HG03097 (cell line): ENCODE results near the gene KCNA2.

ENCODE experiments used
- ATAC-seq: cut with Tn5 transposase; IDR thresholded peaks from one replicate; pipeline ENCODE4 v1.9.1; 2021; ENCODE audit not compliant: unreplicated experiment, low FRiP score

The KCNA2 gene

DNA sequence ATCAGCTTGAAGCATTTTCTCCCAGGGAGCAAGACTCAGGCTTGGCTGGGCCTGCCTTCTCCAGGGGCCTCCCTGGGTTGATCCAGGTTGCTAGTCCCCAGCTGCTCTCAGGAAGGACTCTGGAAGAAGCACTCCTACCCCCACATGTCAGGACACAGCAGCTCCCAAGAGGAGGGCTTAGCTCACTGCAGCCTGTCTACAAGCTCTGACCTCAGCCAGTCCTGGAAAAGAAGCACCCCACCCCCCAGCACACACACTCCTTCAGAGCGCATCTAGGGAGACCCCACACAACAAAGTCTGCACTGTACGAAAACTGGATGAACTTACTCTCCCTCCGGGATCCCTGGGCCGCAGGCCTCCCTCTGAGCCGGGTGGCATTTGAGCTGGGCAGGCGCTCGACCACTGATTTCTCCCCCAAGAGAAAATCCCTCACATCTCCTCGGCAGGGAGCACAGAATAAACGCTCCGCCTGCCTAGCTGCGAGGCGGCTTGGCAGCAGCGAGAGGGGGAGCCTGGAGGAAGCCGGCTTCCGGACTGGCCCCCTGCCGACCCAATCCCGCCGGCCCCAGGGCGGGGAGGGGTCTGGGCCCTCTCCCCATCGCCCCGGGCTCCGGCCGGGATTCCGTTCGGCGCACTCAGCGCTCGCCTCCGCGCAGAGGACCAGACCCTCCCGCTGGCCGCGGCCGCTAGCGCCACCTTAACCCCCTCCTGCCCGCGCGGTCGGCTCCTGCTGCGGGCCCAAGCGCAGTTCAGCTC lies at the start of gene KCNA2:
Gene KCNA2, minus strand, starts transcription at position 458 of the 756 bp plus-strand sequence. CDS start 1,576 bp downstream, outside the sequence.
- ATAC-seq = no peak

DNA sequence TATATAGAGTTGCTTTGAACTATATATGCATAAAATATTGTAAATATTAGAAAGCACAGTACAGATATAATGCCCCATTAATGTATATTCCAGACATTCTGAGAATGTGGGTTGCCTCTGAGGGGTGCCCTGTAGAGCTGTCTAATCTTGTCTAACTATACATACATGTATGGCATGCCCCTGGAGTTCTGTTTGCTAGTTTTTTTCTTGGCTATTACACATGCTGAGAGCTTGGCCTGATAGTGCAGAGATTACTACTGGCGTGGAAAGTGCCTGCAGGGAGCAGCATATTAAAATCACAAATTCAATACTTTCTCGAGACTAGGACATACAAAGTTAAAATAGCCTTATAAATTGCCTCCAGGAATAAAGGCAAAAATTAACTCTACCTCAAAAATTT lies 44.5 kb upstream of the KCNA2 start:
- ATAC-seq = no peak

DNA sequence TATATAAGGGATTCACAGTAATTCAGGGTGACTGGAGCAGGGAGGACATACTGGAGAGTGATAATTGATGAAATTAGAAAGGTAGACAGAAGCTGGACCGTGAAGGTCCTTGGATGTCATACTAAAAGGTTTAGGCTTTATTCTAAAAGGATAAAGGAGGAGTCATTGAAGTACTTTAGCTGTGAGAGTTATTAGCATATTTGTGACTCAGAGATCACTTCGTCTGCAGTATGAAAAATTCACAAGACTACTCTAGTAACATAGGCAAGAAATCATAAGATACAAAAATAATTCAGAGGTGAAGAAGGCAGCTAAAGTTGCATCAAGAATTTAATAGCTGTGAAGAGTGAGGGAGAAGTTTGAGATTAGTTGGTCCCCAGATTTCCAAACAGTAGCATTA lies 42.3 kb upstream of the KCNA2 start:
- ATAC-seq = no peak

GRCh38 chr1:110647254-110647891 lies 41.2 kb upstream of the KCNA2 start:
- no peak for ATAC-seq

GRCh38 chr1:110645821-110646735 lies 39.9 kb upstream of the KCNA2 start:
- ATAC-seq = no peak

- ATAC-seq = no peak
Observed at GRCh38 chr1:110645211-110645610, 39.1 kb upstream of the KCNA2 start.

GRCh38 chr1:110643879-110644472 lies 37.8 kb upstream of the KCNA2 start:
- ATAC-seq = no peak

DNA sequence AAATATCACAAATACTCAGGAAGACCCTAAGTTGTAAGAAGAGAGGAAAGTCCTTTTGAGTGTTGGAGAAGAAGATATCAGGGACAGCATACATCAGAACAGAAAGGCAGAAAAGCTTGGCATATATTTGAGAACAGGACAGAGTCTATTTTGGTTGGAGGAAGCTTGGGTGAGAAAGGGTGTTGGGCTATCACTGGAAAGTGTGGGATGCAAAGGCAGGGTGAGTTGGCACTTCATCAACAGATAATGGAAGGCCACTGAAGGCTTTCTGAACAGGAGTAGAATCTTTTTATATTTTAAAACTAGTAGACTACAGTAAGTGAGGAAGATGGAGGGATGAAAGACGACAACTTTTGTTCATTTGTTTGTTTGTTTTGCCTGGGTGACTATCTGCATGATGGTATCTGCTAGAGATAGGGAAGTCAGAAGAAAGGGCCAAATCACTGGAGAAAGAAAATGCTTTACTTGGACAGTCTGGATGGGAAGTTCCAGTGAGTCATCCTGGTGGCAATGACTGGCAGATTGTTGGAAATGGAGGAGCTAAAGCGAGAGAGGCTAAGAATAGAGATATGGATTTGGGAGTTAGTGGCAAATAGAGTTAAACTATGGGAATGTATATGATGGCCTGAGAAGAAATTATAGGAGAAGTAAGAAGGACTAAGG lies 33.7 kb upstream of the KCNA2 start:
- ATAC-seq = no peak

GRCh38 chr1:110638556-110638955 lies 32.4 kb upstream of the KCNA2 start:
- no peak for ATAC-seq

DNA sequence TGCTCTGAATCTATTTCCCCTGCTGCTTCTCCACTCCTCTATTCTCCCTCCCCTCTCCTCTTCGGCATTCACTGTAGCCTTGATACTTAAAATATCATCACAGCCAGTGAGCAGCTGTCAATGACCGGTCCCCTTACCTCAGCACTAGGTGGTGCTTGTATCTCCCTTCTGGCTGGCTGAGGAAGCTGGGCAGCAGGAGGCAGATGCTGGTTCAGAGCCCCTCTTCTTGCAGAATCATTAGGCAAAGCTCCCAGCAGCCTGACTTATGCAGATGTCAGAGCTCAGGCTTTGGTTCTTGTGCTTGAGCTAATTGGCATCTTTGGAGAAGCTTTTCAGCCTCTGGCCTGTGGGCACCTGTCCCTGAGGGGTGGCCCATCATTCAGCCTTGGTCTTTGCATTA lies 31.9 kb upstream of the KCNA2 start:
- ATAC-seq = no peak

DNA sequence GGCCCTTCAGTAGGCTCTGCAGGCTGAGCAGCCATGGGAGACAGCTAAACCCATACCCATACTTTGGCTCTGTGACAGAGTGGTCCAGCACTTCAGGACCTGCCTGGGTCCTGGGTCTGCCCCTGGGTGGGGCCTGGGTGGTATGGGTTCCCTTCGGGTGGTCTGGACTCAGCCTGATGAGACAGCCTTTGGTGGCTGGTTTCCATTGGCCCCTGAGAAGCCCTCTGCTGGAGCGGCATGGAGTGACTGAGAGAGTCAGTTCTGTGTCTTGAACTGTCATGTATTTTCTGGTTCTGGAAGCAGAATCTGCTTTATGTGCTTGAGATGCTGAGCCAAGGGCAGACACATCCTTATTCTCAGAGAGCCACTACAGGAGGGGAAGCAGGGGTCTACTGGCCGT lies 31.3 kb upstream of the KCNA2 start:
- no peak for ATAC-seq

DNA sequence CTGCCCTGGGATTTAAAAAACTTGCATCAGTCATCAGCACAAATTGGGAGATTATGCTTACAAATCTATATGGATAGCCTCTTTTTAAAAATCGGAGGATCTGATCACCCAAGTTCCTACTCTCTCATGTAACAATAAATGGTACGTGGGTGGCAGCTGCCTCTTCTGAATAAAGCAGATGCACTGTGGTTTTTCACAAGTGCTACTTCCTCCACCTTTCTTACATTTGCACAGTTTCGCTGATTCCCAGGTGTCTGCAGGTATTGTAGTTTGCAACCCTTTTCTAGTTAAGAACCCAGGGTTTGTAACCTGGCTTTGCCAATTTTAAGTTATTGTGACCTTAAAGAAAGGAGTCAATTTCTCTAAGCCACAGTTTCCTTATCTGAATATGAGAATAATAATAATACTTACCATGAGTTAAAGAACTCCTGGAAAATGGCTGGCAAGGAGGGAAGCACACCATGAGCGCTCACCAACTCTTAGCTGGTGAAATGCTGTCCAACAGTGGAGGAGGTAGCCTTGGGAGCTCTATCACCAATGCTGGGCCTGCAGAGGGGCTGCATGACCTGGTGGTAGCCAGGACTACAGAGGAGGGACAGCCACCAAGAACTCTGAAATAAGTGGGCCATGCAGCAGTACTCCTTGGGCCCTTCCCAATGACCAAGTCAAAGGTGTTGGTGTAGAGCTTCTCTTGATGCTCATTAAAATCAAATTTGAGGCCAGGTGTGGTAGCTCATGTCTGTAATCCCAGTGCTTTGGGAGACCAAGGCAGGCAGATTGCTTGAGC lies 30.2 kb upstream of the KCNA2 start:
- ATAC-seq = no peak

- ATAC-seq = no peak
Observed at GRCh38 chr1:110635434-110635833, 29.3 kb upstream of the KCNA2 start.

- peak; percentile 48 for ATAC-seq
Observed at GRCh38 chr1:110634455-110635311, 28.5 kb upstream of the KCNA2 start.

DNA sequence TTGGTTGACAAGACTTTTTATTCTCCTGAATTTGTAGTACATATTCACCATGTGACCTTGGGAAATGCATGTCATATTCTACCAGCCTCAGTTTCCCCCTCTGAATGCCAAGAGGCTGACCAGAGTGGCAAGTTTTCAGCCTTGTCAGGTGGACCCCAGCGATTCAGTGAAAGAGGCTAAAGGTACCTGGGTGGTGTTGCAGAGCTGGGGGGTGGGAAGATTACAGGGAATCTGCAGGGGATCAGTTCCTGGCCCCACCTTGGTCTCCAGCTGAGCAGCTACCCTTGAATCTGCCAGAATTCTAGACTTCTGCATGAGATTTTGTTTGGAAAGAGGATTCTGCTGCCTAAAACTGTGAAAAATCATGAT lies 27.9 kb upstream of the KCNA2 start:
- ATAC-seq = no peak

DNA sequence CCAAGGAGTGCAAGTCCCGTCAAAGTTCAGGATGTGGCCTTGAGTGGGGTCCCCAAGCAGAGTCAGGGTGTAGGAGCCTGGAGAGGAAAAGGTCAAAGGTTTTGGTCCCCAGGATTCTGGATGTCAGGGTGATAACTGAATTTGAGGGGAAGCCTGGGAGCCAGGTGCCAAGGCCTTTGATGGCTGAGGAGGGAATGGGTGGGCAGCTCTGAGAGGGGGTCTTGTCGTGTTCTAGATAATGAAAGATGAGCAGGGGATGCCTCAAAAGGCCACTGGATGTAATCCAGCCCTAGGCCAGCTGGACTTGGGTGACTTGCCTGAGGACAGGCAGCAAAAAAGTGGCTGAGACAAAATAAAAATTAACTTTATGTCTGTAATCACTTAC lies 27.5 kb upstream of the KCNA2 start:
- ATAC-seq = no peak

- no peak for ATAC-seq
Observed at GRCh38 chr1:110631836-110632620, 25.9 kb upstream of the KCNA2 start.
